HEK293 (cell line): Measurements from ENCODE around the gene PCDHGB5.

ENCODE experiments used
- CTCF ChIA-PET: fragments of 350-600 bp; formaldehyde crosslinking; extraction: SDS; loops from one replicate; lab custom pipeline; 2021; ENCODE audit warnings: antibody characterized with exemption; lab: Yijun Ruan, JAX
- POLR2A ChIA-PET: fragments of 300-600 bp; formaldehyde crosslinking; extraction: SDS; loops from one replicate; lab custom pipeline; 2020; ENCODE audit warnings: antibody characterized with exemption, inconsistent platforms; lab: Yijun Ruan, JAX
- H3K27ac ChIP-seq: fragments of 200-500 bp; sonication (Bioruptor generic); 2 replicates; pipeline ENCODE4 v1.5.1; 2014; ENCODE audit warnings: low read depth, low read length, control low read depth, inconsistent platforms; ENCODE audit errors: extremely low read depth
- H3K36me3 ChIP-seq, 2 experiments: fragments of 200-500 bp in 1 of 2; sonication (Bioruptor generic) in 1 of 2; 1 replicate in 1 of 2; 2 replicates in 1 of 2; pipeline ENCODE4 v1.5.1; 2014 to 2017; ENCODE audit warnings: inconsistent platforms in 2 of 2, low read length in 2 of 2; ENCODE audit not compliant: control insufficient read depth in 2 of 2, insufficient read depth in 1 of 2
- H3K4me1 ChIP-seq: fragments of 200-500 bp; sonication (Bioruptor generic); 2 replicates; pipeline ENCODE4 v1.5.1; 2014; ENCODE audit warnings: mild to moderate bottlenecking, low read length, inconsistent platforms; ENCODE audit not compliant: control insufficient read depth, insufficient read depth
- H3K4me3 ChIP-seq: 2 replicates; pipeline ENCODE4 v1.5.1; 2011; ENCODE audit warnings: low read depth, mild to moderate bottlenecking, control low read depth, low read length, moderate library complexity
- H3K9me3 ChIP-seq: fragments of 200-500 bp; sonication (Bioruptor generic); 2 replicates; pipeline ENCODE4 v1.5.1; 2014; ENCODE audit warnings: low read depth, low read length, inconsistent platforms; ENCODE audit not compliant: control insufficient read depth, insufficient read depth
- CTCF ChIP-seq: fragments of 450-650 bp; formaldehyde crosslinking; IDR thresholded peaks from 2 replicates; pipeline ENCODE4 v1.5.1; 2016; ENCODE audit warnings: missing biosample characterization, missing genetic modification characterization
- KLF7 ChIP-seq: fragments of 450-650 bp; formaldehyde crosslinking; IDR thresholded peaks from 2 replicates; pipeline ENCODE4 v1.5.1; 2016; ENCODE audit warnings: missing biosample characterization, missing genetic modification characterization, borderline replicate concordance
- PRDM4 ChIP-seq: fragments of 450-650 bp; formaldehyde crosslinking; IDR thresholded peaks from 2 replicates; pipeline ENCODE4 v1.5.1; 2017; ENCODE audit warnings: missing biosample characterization, missing genetic modification characterization
- ZBTB10 ChIP-seq: fragments of 450-650 bp; formaldehyde crosslinking; IDR thresholded peaks from 2 replicates; pipeline ENCODE4 v1.5.1; 2016; ENCODE audit warnings: missing biosample characterization, missing genetic modification characterization
- ZBTB21 ChIP-seq: fragments of 450-650 bp; formaldehyde crosslinking; IDR thresholded peaks from 2 replicates; pipeline ENCODE4 v1.5.1; 2017; ENCODE audit warnings: missing biosample characterization, missing genetic modification characterization
- ZNF24 ChIP-seq: fragments of 450-650 bp; formaldehyde crosslinking; IDR thresholded peaks from 2 replicates; pipeline ENCODE4 v1.5.1; 2016; ENCODE audit warnings: missing biosample characterization, missing genetic modification characterization
- ZNF280D ChIP-seq: fragments of 450-650 bp; formaldehyde crosslinking; IDR thresholded peaks from 2 replicates; pipeline ENCODE4 v1.5.1; 2016; ENCODE audit warnings: missing biosample characterization, missing genetic modification characterization
- ZNF302 ChIP-seq: fragments of 450-650 bp; formaldehyde crosslinking; IDR thresholded peaks from 2 replicates; pipeline ENCODE4 v1.5.1; 2016; ENCODE audit warnings: missing biosample characterization, missing genetic modification characterization, low read depth
- ZNF561 ChIP-seq: fragments of 450-650 bp; IDR thresholded peaks from 2 replicates; pipeline ENCODE4 v1.5.1; 2018; ENCODE audit warnings: missing biosample characterization, missing genetic modification characterization, borderline replicate concordance
- ZNF571 ChIP-seq: fragments of 450-650 bp; formaldehyde crosslinking; IDR thresholded peaks from 2 replicates; pipeline ENCODE4 v1.5.0; 2017; ENCODE audit warnings: missing biosample characterization, missing genetic modification characterization
- ZNF654 ChIP-seq: fragments of 450-650 bp; formaldehyde crosslinking; IDR thresholded peaks from 2 replicates; pipeline ENCODE4 v1.5.1; 2016; ENCODE audit warnings: low read depth, missing biosample characterization, missing genetic modification characterization
- ZNF747 ChIP-seq: fragments of 450-650 bp; formaldehyde crosslinking; IDR thresholded peaks from 2 replicates; pipeline ENCODE4 v1.5.1; 2016; ENCODE audit warnings: missing biosample characterization, missing genetic modification characterization
- ZNF776 ChIP-seq: fragments of 450-650 bp; formaldehyde crosslinking; IDR thresholded peaks from 2 replicates; pipeline ENCODE4 v1.5.0; 2017; ENCODE audit warnings: missing biosample characterization, missing genetic modification characterization, borderline replicate concordance

The PCDHGB5 gene

GRCh38 chr5:141349917-141350619, 47.7 kb upstream of the PCDHGB5 start, which contains the start of gene PCDHGB1 (continued):
- TF ChIP-seq CTCF (tag by site-specific recombination) = peak; percentile 47; the same call in 1 of the 2 replicates

GRCh38 chr5:141351591-141351990, 46.2 kb upstream of the PCDHGB5 start:
- H3K9me3 ChIP-seq = no peaks in the 10 kb centered on the region
- ChIA-PET POLR2A (no interaction called here), CTCF (interaction anchor here (3.0 to 5.6 kb wide), 3 partner anchors 13 to 213 kb away, joined by 11 to 33 read pairs (median 17); partner anchors contain the start of genes PCDHGA11 and PCDHGA2)
- no peak overlapping the region for H3K27ac ChIP-seq
- peaks cover 2% of the 10 kb centered on the region; the same call in 1 of the 2 replicates for H3K4me1 ChIP-seq
- TF ChIP-seq ZBTB10 (tag by site-specific recombination) = no peak
- no peak for TF ChIP-seq ZNF24
- TF ChIP-seq ZBTB21 (tag by site-specific recombination) = no peak
- no peak overlapping the region for H3K4me3 ChIP-seq
- H3K36me3 ChIP-seq = no peaks in the 10 kb centered on the region

- CTCF ChIA-PET = interaction anchor here (0.7 to 2.6 kb wide), 19 partner anchors 9 to 213 kb away, joined by 3 to 17 read pairs (median 5); partner anchors contain the start of genes PCDHGA2, PCDHGA5 and TAF7
- peaks cover 2% of the 10 kb centered on the region; the same call in 1 of the 2 replicates for H3K4me1 ChIP-seq
- POLR2A ChIA-PET = no interaction called here
- no peaks in the 10 kb centered on the region for H3K36me3 ChIP-seq
- H3K4me3 ChIP-seq = peak within 1 kb of the TSS; percentile 13
- no peak for TF ChIP-seq ZNF280D
- peak; percentile 21 for TF ChIP-seq ZNF654
- TF ChIP-seq, all 188 proteins: peak for 1
- Histone ChIP-seq H3K9me3 (no peaks in the 10 kb centered on the region), H3K27ac (no peak within 1 kb of the TSS)
Observed at GRCh38 chr5:141354900-141355469, 42.8 kb upstream of the PCDHGB5 start, which contains the start of gene PCDHGA4. TSS of gene PCDHGA4 (plus strand) at chr5:141355021. CDS start at chr5:141355108, 87 bp downstream.

DNA sequence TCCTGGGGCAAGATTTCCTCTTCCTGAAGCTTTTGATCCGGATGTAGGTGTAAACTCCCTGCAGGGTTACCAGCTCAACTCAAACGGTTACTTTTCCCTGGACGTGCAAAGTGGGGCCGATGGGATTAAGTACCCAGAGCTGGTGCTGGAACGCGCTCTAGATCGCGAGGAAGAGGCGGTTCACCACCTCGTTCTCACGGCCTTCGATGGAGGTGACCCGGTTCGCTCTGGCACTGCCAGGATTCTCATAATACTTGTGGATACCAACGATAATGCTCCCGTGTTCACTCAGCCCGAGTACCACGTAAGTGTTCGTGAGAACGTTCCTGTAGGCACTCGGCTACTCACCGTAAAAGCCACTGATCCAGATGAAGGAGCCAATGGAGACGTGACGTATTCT, 42.1 kb upstream of the PCDHGB5 start:
- H3K36me3 ChIP-seq = no peaks in the 10 kb centered on the region
- no peaks in the 10 kb centered on the region for H3K4me1 ChIP-seq
- ChIA-PET CTCF (interaction anchor here (0.7 to 2.6 kb wide), 12 partner anchors 9 to 208 kb away, joined by 3 to 17 read pairs (median 6); partner anchors contain the start of genes PCDHGA2 and PCDHGA5), POLR2A (no interaction called here)
- no peak overlapping the region for H3K4me3 ChIP-seq
- H3K27ac ChIP-seq = no peak overlapping the region
- peaks cover 1% of the 10 kb centered on the region; the same call in 1 of the 2 replicates for H3K9me3 ChIP-seq
- TF ChIP-seq ZNF561 (tag by site-specific recombination) = no peak
- no peak for TF ChIP-seq KLF7 (tag by site-specific recombination)
- no peak for TF ChIP-seq ZNF776 (tag by site-specific recombination)
- no peak for TF ChIP-seq ZNF280D
- TF ChIP-seq ZNF747 (tag by site-specific recombination) = no peak
- no peak for TF ChIP-seq ZNF571 (tag by site-specific recombination)
- TF ChIP-seq ZNF302 = no peak
- TF ChIP-seq PRDM4 = no peak
